Tibial artery (tissue), 4 donors: Measurements from ENCODE around the gene TMEM192.
"Not testable (repeated sequence)": the region's sequence is repeated elsewhere in the genome, so short reads cannot be mapped to it uniquely, and the experiment has no call there.

Experiments used
- DNase-seq, 2 donors: peaks; one replicate each; pipeline ENCODE4 v3.0.0-alpha.2; 2019
- H3K27ac ChIP-seq, 2 donors: fragments of 200-600 bp; sonication (generic) in 1 of 2; 1 replicate in 1 of 2; 2 replicates in 1 of 2; pipeline ENCODE4 v1.5.1; 2018 to 2019; ENCODE audit warnings: mild to moderate bottlenecking in 1 of 2
- H3K27me3 ChIP-seq, 2 donors: fragments of 200-600 bp; sonication (generic) in 1 of 2; one replicate each; pipeline versions ENCODE4 v1.5.1 to v1.6.0; 2016 to 2019
- H3K36me3 ChIP-seq, 3 donors: fragments of 200-600 bp; sonication (generic) in 2 of 3; one replicate each; pipeline ENCODE4 v1.5.1; 2016 to 2019; ENCODE audit warnings: mild to moderate bottlenecking in 2 of 3
- H3K4me1 ChIP-seq, 4 donors: fragments of 200-600 bp; sonication (generic) in 2 of 4; 1 replicate in 3 of 4; 2 replicates in 1 of 4; pipeline ENCODE4 v1.5.1; 2016 to 2019
- H3K4me3 ChIP-seq, 2 donors: fragments of 200-600 bp; sonication (generic) in 1 of 2; 1 replicate in 1 of 2; 2 replicates in 1 of 2; pipeline ENCODE4 v1.5.1; 2018 to 2019; ENCODE audit warnings: mild to moderate bottlenecking in 2 of 2
- H3K9me3 ChIP-seq, 3 donors: fragments of 200-600 bp; sonication (generic) in 1 of 3; one replicate each; pipeline ENCODE4 v1.5.1; 2016 to 2019
- intact Hi-C: fragments of 100-400 bp; cut with DNase I; formaldehyde crosslinking; loops from one replicate; pipeline ENCODE4 v1.15.0; 2023; ENCODE audit warnings: low total_unique reads
- TF ChIP-seq, protein P1 (sequence below), 2 experiments: fragments of 200-600 bp in 1 of 2; fragments of 450-650 bp in 1 of 2; IDR thresholded peaks; one replicate each; pipeline ENCODE4 v1.5.1; 2017 to 2019; ENCODE audit warnings: antibody characterized with exemption in 2 of 2, mild to moderate bottlenecking in 1 of 2, moderate library complexity in 1 of 2

The TMEM192 gene

GRCh38 chr4:165111906-165112367 lies 723 bp downstream of the TMEM192 start:
- DNase-seq = no peak

GRCh38 chr4:165106518-165106917 lies 6.1 kb downstream of the TMEM192 start:
- Histone ChIP-seq H3K36me3 (peaks cover 9 to 17% (median 17%) of the 10 kb centered on the region in 3 donors), H3K27ac (no peak overlapping the region), H3K4me3 (no peak overlapping the region), H3K9me3 (no peaks in the 10 kb centered on the region), H3K27me3 (no peaks in the 10 kb centered on the region), H3K4me1 (no peaks in the 10 kb centered on the region)
- no peak for DNase-seq
- TF ChIP-seq, protein P1, sequence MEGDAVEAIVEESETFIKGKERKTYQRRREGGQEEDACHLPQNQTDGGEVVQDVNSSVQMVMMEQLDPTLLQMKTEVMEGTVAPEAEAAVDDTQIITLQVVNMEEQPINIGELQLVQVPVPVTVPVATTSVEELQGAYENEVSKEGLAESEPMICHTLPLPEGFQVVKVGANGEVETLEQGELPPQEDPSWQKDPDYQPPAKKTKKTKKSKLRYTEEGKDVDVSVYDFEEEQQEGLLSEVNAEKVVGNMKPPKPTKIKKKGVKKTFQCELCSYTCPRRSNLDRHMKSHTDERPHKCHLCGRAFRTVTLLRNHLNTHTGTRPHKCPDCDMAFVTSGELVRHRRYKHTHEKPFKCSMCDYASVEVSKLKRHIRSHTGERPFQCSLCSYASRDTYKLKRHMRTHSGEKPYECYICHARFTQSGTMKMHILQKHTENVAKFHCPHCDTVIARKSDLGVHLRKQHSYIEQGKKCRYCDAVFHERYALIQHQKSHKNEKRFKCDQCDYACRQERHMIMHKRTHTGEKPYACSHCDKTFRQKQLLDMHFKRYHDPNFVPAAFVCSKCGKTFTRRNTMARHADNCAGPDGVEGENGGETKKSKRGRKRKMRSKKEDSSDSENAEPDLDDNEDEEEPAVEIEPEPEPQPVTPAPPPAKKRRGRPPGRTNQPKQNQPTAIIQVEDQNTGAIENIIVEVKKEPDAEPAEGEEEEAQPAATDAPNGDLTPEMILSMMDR (IDR thresholded peaks at IDR 0.05) = no peak
- intact Hi-C loops = no loop called here

More at GRCh38 chr4:165111906-165112367, 723 bp downstream of the TMEM192 start:
- no peaks in the 10 kb centered on the region for H3K9me3 ChIP-seq
- H3K27me3 ChIP-seq = no peaks in the 10 kb centered on the region
- intact Hi-C loops = no loop called here
- peak overlapping the region; percentile 87 to 99 for H3K4me3 ChIP-seq
- H3K27ac ChIP-seq = peak overlapping the region; percentile 89 to 97
- TF ChIP-seq, protein P1 (IDR thresholded peaks at IDR 0.05) = no peak
- H3K36me3 ChIP-seq = no peaks in the 10 kb centered on the region
- H3K4me1 ChIP-seq = peaks cover 0 to 6% (median 0%) of the 10 kb centered on the region in 4 donors

GRCh38 chr4:165101641-165102040 lies 11.0 kb downstream of the TMEM192 start:
- intact Hi-C loops = no loop called here

GRCh38 chr4:165096776-165097175 lies 15.9 kb downstream of the TMEM192 start:
- no peak for DNase-seq
- Histone ChIP-seq H3K4me3 (no peak overlapping the region), H3K27me3 (no peaks in the 10 kb centered on the region), H3K36me3 (peaks cover 51 to 90% (median 58%) of the 10 kb centered on the region in 3 donors), H3K9me3 (no peaks in the 10 kb centered on the region), H3K4me1 (no peaks in the 10 kb centered on the region), H3K27ac (no peak overlapping the region)
- TF ChIP-seq, protein P1 (IDR thresholded peaks at IDR 0.05) = peak in 1 of 2 experiments; percentile 28
- intact Hi-C loops = no loop called here

More at GRCh38 chr4:165101641-165102040, 11.0 kb downstream of the TMEM192 start:
- H3K27ac ChIP-seq = no peak overlapping the region
- no peak for DNase-seq
- TF ChIP-seq, protein P1 (IDR thresholded peaks at IDR 0.05) = no peak
- no peak overlapping the region for H3K4me3 ChIP-seq
- no peaks in the 10 kb centered on the region for H3K9me3 ChIP-seq
- no peaks in the 10 kb centered on the region for H3K4me1 ChIP-seq
- no peaks in the 10 kb centered on the region for H3K27me3 ChIP-seq
- H3K36me3 ChIP-seq = peaks cover 40 to 60% (median 44%) of the 10 kb centered on the region in 3 donors

DNA sequence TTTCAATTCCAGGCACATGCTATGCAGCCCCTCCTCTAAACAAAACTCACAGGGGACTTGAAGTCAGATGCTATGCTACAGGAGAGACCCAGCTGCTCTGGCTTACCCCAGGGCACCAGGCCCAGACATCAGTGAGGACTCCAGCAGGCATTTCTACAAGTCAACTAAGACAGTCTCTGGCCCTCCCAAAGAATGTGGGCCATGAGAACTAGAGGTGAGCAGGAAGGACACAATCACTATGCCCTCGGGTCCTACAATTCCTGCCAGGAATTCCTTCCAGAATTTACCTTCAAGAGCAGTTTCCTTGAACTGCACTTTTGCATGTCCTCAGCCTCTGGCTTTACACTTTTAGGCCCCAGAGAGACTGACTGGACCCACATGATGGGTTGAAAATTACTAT lies 17.4 kb downstream of the TMEM192 start:
- DNase-seq = no peak
- Histone ChIP-seq H3K4me3 (no peak overlapping the region), H3K27ac (no peak overlapping the region), H3K4me1 (no peaks in the 10 kb centered on the region), H3K9me3 (no peaks in the 10 kb centered on the region), H3K36me3 (peaks cover 37 to 88% (median 51%) of the 10 kb centered on the region in 3 donors), H3K27me3 (no peaks in the 10 kb centered on the region)
- TF ChIP-seq, protein P1 (IDR thresholded peaks at IDR 0.05) = no peak
- intact Hi-C loops = no loop called here

GRCh38 chr4:165094873-165095272 lies 17.8 kb downstream of the TMEM192 start:
- no peak for DNase-seq
- Histone ChIP-seq H3K4me3 (no peak overlapping the region), H3K27me3 (no peaks in the 10 kb centered on the region), H3K36me3 (peaks cover 33 to 87% (median 52%) of the 10 kb centered on the region in 3 donors), H3K9me3 (no peaks in the 10 kb centered on the region), H3K4me1 (no peaks in the 10 kb centered on the region), H3K27ac (no peak overlapping the region)
- intact Hi-C loops = no loop called here
- TF ChIP-seq, protein P1 (IDR thresholded peaks at IDR 0.05) = no peak

- H3K36me3 ChIP-seq = peaks cover 35 to 91% (median 53%) of the 10 kb centered on the region in 3 donors
- H3K27ac ChIP-seq, H3K27me3 ChIP-seq, intact Hi-C loops, H3K4me1 ChIP-seq, H3K4me3 ChIP-seq, H3K9me3 ChIP-seq, DNase-seq: not testable (repeated sequence)
These were observed 20.5 kb downstream of the TMEM192 start for GRCh38 chr4:165092187-165092586.
